Spleen (tissue), 11 donors: ENCODE data around the gene PRPS1. TPM values are rescaled to one million over a fixed set of nuclear protein-coding genes. Genes with fewer than 3 reads are reported as not detected.
A peak's percentile ranks its signal among the peaks of the same experiment; 100 is the strongest.

Source experiments
- DNase-seq: peaks from one replicate; pipeline ENCODE4 v3.0.0-alpha.2; 2020
- H3K27ac ChIP-seq, 8 donors: fragments of 200-600 bp; sonication (generic) in 7 of 8; 1 replicate in 4 of 8; 2 replicates in 4 of 8; pipeline versions ENCODE4 v1.5.0 to v1.8.0; 2016 to 2021; ENCODE audit warnings: inconsistent platforms in 4 of 8, mild to moderate bottlenecking in 4 of 8, moderate library complexity in 1 of 8
- H3K27me3 ChIP-seq, 7 donors: fragments of 200-600 bp; sonication (generic) in 6 of 7; replicated peaks in 1 of 7; 1 replicate in 4 of 7; 2 replicates in 3 of 7; pipeline versions ENCODE4 v1.5.0 to v1.8.0; 2016 to 2021; ENCODE audit warnings: inconsistent platforms in 3 of 7, mild to moderate bottlenecking in 1 of 7
- H3K36me3 ChIP-seq, 6 donors: fragments of 200-600 bp; sonication (generic) in 5 of 6; 1 replicate in 4 of 6; 2 replicates in 2 of 6; pipeline versions ENCODE4 v1.5.0 to v1.8.0; 2016 to 2021; ENCODE audit warnings: inconsistent platforms in 2 of 6
- H3K4me1 ChIP-seq, 6 donors: fragments of 200-600 bp; sonication (generic) in 5 of 6; 1 replicate in 3 of 6; 2 replicates in 3 of 6; pipeline versions ENCODE4 v1.5.0 to v1.8.0; 2016 to 2021; ENCODE audit warnings: inconsistent platforms in 3 of 6
- H3K4me3 ChIP-seq, 8 donors: fragments of 200-600 bp; sonication (generic) in 7 of 8; 1 replicate in 4 of 8; 2 replicates in 4 of 8; pipeline versions ENCODE4 v1.5.0 to v1.8.0; 2016 to 2021; ENCODE audit warnings: inconsistent platforms in 4 of 8, mild to moderate bottlenecking in 4 of 8, moderate library complexity in 2 of 8
- H3K9me3 ChIP-seq, 8 donors: fragments of 200-600 bp; sonication (generic) in 7 of 8; 1 replicate in 4 of 8; 2 replicates in 4 of 8; pipeline versions ENCODE4 v1.5.0 to v1.8.0; 2016 to 2021; ENCODE audit warnings: inconsistent platforms in 4 of 8
- POLR2A ChIP-seq, 3 donors: fragments of 450-650 bp; IDR thresholded peaks; one replicate each; pipeline ENCODE4 v1.5.1; 2017; ENCODE audit warnings: antibody characterized with exemption in 3 of 3, mild to moderate bottlenecking in 1 of 3
- POLR2AphosphoS5 ChIP-seq, 3 donors: sonication (generic); formaldehyde crosslinking; IDR thresholded peaks; one replicate each; pipeline ENCODE4 v1.5.1; 2017; ENCODE audit warnings: antibody characterized with exemption in 3 of 3
- WGBS, 5 donors: extraction: QIAGEN DNeasy Blood & Tissue Kit in 3 of 5; methylation state at CpG; one replicate each; pipeline versions ENCODE4 v1.1.5 to v1.1.7; 2013 to 2018; 5-methylcytosine and 5-hydroxymethylcytosine counted together
- intact Hi-C: fragments of 100-400 bp; cut with DNase I; formaldehyde crosslinking; loops from one replicate; pipeline ENCODE4 v1.15.0; 2023; ENCODE audit warnings: low total_unique reads
- polyA plus RNA-seq, 3 donors: library from polyadenylated mRNA; stranded (reverse); fragments of 200-250 nt; gene quantifications; one replicate each; pipeline ENCODE4 v1.2.1, GENCODE V29; 2013
- total RNA-seq, 7 donors: library from RNA; depleted of rRNA in 3 of 7; stranded (reverse); fragments of >200 nt in 3 of 7; fragmentation: NEBNext Ultra II Directional in 4 of 7; extraction: Animal tissue kit (Norgen Biotek cat#: 25700) in 4 of 7; gene quantifications; one replicate each; pipeline versions ENCODE4 v1.1.0 to v1.2.1, GENCODE V29; 2016 to 2021
- TF ChIP-seq, protein P1 (sequence below), 11 experiments: fragments of 200-600 bp in 7 of 11; fragments of 450-650 bp in 4 of 11; sonication (generic) in 4 of 11; IDR thresholded peaks in 8 of 11; conservative IDR thresholded peaks in 3 of 11; 1 replicate in 7 of 11; 2 replicates in 4 of 11; pipeline versions ENCODE4 v1.4.0 to v1.8.0; 2016 to 2021; ENCODE audit warnings: antibody characterized with exemption in 11 of 11, inconsistent platforms in 4 of 11, mild to moderate bottlenecking in 1 of 11
- donor health status: healthy with polysubstance abuse.
- donor health status: DM: no; HTN: no; CAD: no; lungs with moderate emphysema.
- donor health status: DM: no; HTN: no; CAD: no.
- donor health status: Bipolar disorder and iron deficiency.
- donor health status: healthy.
- donor health status: DM: no; HTN: no; CAD: no.
- donor health status: DM: yes; HTN: yes; CAD: no.

The PRPS1 gene
- total and polyA plus RNA-seq, 10 donors = 15.0 to 47.6 (median 36.1) TPM

DNA sequence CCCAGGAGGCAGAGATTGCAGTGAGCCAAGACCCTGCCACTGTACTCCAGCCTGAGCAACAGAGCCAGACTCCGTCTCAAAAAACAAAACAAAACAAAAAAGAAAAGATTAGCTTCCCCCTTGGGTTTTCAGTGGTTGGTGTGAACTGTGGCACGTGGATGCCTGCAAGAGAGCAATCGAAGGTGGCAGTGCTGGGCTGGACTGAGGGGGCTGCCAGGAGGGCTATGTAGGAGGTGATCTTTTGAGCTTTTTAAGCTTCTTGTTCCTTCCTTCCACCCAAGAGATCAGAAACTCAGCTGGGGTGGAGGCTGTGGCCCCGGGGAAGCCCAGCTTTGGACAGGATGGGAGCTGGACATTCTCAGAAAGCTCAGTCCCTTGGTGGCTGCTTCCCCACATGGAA, 49.6 kb downstream of the PRPS1 start:
- intact Hi-C loops = loop anchor here (10.0 kb wide), 1 partner anchor 47 kb away; no protein-coding TSS in a partner anchor
- H3K4me1 ChIP-seq = peaks cover 9 to 69% (median 54%) of the 10 kb centered on the region in 6 donors

DNA sequence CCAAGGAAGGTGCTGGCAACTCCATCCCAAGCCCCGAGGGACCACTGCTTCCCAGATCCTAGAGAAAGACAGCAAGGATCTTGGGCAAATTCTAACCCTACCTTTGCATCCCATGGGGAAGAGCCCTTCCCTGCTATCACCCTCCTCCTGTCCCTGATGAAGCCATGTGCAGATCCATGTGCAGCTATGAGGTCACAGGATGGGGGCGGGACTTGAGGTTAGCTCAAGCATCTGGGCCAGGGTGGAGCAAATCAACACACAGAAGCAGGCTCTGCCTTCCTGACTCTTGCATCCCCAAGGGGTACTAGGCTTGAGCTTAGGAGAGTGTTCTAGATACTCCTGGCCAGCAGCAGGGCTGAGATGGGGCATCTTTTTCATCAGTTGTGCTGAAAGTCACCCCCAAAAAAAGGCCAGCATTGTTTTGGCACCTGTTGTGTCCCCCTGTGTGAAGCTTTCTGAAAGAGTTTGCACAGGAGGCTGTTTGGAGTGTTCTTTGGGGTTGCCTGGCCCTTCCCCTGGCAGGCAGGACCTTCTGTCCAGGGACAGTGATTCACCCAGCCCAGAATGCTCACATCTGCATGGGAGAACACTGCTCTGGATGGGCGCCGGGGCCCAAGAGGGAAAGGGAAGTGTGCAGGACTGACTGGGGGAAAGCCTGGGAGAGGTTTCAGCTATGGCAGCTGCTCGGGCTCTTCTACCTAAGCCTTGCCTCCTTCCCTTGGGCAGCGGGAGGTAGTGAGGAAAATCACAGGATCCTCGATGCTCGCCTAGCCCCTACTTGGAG, 50.8 kb downstream of the PRPS1 start:
- Histone ChIP-seq H3K9me3 (no peaks in the 10 kb centered on the region), H3K4me1 (peaks cover 3 to 68% (median 55%) of the 10 kb centered on the region in 6 donors), H3K36me3 (no peaks in the 10 kb centered on the region), H3K27ac (peak overlapping the region in 5 of 8 donors; percentile 1 to 95 (median 94)), H3K27me3 (peaks cover 0 to 14% (median 0%) of the 10 kb centered on the region in 7 donors), H3K4me3 (no peak overlapping the region)
- 54 to 85% (median 60%) methylated on average over 7 to 8 of the region's 8 CpGs for WGBS, 5 donors
- DNase-seq = peak; percentile 88
- intact Hi-C loops = loop anchor here (10.0 kb wide), 1 partner anchor 46 kb away; no protein-coding TSS in a partner anchor
- TF ChIP-seq POLR2A (IDR thresholded peaks at IDR 0.05) = no peak
- TF ChIP-seq POLR2AphosphoS5 (IDR thresholded peaks at IDR 0.05) = peak in 2 of 3 donors; percentile 69 to 70

More for the DNA sequence above, 49.6 kb downstream of the PRPS1 start:
- H3K4me3 ChIP-seq = no peak overlapping the region
- no peak for DNase-seq
- H3K27me3 ChIP-seq = peaks cover 0 to 14% (median 0%) of the 10 kb centered on the region in 7 donors
- H3K27ac ChIP-seq = peak overlapping the region in 7 of 8 donors; percentile 79 to 95 (median 91)
- TF ChIP-seq, protein P1, sequence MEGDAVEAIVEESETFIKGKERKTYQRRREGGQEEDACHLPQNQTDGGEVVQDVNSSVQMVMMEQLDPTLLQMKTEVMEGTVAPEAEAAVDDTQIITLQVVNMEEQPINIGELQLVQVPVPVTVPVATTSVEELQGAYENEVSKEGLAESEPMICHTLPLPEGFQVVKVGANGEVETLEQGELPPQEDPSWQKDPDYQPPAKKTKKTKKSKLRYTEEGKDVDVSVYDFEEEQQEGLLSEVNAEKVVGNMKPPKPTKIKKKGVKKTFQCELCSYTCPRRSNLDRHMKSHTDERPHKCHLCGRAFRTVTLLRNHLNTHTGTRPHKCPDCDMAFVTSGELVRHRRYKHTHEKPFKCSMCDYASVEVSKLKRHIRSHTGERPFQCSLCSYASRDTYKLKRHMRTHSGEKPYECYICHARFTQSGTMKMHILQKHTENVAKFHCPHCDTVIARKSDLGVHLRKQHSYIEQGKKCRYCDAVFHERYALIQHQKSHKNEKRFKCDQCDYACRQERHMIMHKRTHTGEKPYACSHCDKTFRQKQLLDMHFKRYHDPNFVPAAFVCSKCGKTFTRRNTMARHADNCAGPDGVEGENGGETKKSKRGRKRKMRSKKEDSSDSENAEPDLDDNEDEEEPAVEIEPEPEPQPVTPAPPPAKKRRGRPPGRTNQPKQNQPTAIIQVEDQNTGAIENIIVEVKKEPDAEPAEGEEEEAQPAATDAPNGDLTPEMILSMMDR (IDR thresholded peaks at IDR 0.05 in 8 of 11, conservative IDR thresholded peaks at IDR 0.05 in 3 of 11) = no peak
- TF ChIP-seq POLR2A (IDR thresholded peaks at IDR 0.05) (no peak), POLR2AphosphoS5 (IDR thresholded peaks at IDR 0.05) (no peak)
- no peaks in the 10 kb centered on the region for H3K36me3 ChIP-seq
- H3K9me3 ChIP-seq = no peaks in the 10 kb centered on the region
- WGBS, 5 donors = 62 to 79% (median 69%) methylated on average over 3 to 4 of the region's 4 CpGs

DNA sequence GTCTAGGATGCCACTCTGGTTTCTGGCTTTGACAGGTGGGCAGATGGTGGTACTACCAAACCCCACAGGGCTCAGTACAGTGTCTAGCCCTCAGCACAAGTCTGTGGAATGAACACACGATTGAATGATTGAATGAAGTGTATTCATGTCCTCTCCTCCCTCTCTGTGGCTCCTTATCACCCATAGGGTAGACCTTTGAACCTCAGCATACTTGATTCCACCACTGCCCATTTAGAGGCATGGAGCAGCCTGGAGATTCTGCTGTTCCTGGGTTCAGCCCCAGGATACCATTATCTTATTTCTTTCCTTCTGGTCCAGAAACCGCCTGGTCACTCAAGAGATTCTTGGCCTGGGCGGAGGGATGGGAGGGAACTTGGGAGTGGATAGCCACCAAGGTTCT, 53.9 kb downstream of the PRPS1 start:
- peaks cover 0 to 7% (median 0%) of the 10 kb centered on the region in 7 donors for H3K27me3 ChIP-seq
- 60 to 91% (median 86%) methylated on average over 2 to 3 of the region's 3 CpGs for WGBS, 5 donors
- intact Hi-C loops = no loop called here
- no peaks in the 10 kb centered on the region for H3K9me3 ChIP-seq
- H3K4me1 ChIP-seq = peaks cover 3 to 77% (median 55%) of the 10 kb centered on the region in 6 donors
- H3K4me3 ChIP-seq = no peak overlapping the region
- TF ChIP-seq POLR2AphosphoS5 (IDR thresholded peaks at IDR 0.05) (no peak), POLR2A (IDR thresholded peaks at IDR 0.05) (no peak)
- TF ChIP-seq, protein P1 (IDR thresholded peaks at IDR 0.05 in 8 of 11, conservative IDR thresholded peaks at IDR 0.05 in 3 of 11) = no peak
- no peaks in the 10 kb centered on the region for H3K36me3 ChIP-seq
- peak overlapping the region in 3 of 8 donors; percentile 68 to 88 (median 78) for H3K27ac ChIP-seq
- no peak for DNase-seq

DNA sequence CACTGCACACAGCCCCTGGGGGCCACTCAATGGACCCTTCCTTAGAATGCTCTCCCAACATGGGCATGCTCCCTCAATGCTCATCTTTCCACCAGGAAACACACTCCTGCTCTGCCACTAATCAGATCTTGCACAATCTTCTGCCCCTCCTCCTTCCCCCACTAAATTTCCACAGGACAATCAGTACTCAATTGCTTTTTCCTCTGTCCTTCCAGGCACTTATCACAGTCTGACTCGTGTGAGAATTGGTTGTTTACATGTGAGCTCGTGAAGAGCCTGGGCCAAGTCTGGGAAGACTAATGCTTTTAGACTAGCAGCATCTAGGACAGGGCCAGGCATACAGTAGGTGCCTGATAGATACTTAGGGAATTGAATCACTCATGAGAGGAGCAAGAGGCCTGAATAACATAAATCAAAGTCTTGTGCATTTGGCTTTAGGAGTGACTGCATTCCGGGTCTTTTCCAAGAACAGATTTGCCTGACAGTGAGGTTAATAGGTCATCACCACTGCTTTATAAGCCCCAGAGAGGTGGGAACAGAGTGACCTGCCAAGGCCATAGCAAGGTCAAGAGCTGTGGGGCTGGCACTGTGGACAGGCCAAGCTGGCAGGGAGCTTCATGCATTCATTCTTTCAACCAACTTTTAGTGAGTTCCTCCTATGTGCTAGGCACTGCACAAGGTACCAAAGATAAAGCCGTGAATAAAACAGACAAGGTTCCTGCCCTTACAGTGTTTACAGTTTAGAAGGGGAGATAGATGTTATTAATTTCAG, 55.0 kb downstream of the PRPS1 start:
- peaks cover 3 to 67% (median 51%) of the 10 kb centered on the region in 6 donors for H3K4me1 ChIP-seq
- 43 to 60% (median 57%) methylated on average over 4 of the region's 4 CpGs for WGBS, 5 donors
- no peak for DNase-seq
- peak overlapping the region in 5 of 8 donors; percentile 35 to 88 (median 72) for H3K27ac ChIP-seq
- H3K4me3 ChIP-seq = no peak overlapping the region
- peaks cover 0 to 10% (median 0%) of the 10 kb centered on the region in 7 donors for H3K27me3 ChIP-seq
- H3K36me3 ChIP-seq = no peaks in the 10 kb centered on the region
- no peaks in the 10 kb centered on the region for H3K9me3 ChIP-seq
- intact Hi-C loops = no loop called here
- peak in 1 of 3 donors; percentile 68 for TF ChIP-seq POLR2AphosphoS5 (IDR thresholded peaks at IDR 0.05)
- TF ChIP-seq, protein P1 (IDR thresholded peaks at IDR 0.05 in 8 of 11, conservative IDR thresholded peaks at IDR 0.05 in 3 of 11) = no peak
- no peak for TF ChIP-seq POLR2A (IDR thresholded peaks at IDR 0.05)
